NCI-H128 (cell line): ENCODE measurements around the gene FER.
"Not testable (repeated sequence)": the region's sequence is repeated elsewhere in the genome, so short reads cannot be mapped to it uniquely, and the experiment has no call there.

Experiments used
- DNase-seq: peaks from one replicate; lab custom pipeline; 2025; ENCODE audit not compliant: unreplicated experiment; lab: John Stamatoyannopoulos, UW

Gene FER

DNA sequence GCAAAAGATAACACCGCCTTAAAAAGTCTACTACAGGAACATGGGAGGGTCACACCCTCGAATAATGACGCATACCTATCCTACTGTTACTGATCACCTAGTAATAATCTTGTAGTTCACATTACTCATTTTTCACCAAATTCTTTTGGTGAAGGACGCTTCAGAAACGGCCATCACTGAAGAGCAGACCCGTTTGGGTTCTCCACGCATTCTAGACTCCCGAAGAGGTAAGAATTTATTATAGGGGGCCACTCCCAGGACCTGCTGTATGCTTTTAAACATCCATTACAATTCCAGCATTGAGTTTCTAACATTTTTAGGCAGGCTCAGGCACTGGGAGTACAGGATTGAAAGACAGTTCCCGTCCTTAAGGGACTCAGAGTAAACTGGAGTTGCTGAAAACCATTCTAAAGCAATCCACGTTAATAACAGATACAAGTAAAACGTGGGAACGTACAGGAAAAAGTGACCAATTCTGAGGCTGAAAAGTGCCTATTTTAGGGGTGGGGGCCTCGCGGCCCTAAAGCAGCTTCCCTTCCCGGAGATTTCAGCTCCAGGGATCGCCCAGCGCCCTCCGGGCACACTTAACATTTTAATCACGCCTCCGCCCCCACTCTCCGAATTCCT, at the start of gene FER:
Gene FER, plus strand, starts transcription at position 124 of the 627 bp plus-strand sequence. CDS start 50,286 bp downstream, outside the sequence.
- DNase-seq, result no peak

DNA sequence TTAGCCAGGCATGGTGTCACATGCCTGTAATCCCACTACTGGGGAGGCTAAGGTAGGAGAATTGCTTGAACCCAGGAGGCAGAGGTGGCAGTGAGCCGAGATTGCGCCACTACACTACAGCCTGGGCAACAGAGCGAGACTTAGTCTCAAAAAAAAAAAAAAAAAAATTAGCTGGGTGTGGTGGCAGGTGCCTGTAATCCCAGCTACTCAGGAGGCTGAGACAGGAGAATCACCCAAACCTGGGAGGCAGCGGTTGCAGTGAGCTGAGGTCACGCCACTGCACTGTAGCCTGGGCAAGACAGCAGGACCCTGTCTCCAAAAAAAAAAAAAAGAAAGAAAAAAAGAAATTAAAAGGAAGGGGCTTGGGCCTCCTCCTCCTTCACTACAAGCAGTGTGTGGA, 47.3 kb upstream of the FER start:
- not testable (repeated sequence) for DNase-seq

DNA sequence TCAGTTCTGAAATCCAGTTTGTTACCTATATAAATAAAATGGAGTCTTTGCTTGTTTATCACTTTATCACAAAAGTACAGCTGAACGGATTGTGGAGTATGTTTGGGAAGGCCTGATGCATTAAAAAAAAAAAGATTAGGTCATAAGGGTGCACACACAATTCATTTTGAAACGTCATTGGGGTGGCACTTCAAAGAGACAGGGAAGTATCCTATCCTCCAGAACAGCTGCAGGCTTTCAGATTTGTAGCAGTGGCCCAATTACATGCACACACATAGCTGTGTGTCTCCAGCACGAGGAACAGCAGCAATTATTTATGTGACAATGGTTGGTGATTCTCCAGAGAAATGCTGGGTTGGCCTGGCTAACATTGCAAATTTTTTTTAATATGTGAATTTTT, 46.8 kb upstream of the FER start:
- no peak for DNase-seq

DNA sequence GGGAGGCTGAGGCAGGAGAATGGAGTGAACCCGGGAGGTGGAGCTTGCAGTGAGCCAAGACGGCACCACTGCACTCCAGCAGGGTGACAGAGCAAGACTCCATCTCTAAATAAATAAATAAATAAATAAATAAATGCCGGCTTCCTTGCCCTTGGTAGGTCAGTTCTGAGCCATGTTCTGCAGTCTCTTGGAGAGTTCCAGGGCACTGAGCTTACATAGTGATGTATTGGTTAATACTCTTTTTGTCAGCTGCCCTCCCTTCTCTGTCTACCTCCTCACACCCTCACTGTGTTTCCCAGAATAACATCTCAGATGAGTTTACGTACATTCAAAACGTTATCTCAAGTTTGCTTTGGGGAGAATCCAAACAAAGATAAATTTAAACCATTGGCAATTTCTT, 45.2 kb upstream of the FER start:
- no peak for DNase-seq

DNA sequence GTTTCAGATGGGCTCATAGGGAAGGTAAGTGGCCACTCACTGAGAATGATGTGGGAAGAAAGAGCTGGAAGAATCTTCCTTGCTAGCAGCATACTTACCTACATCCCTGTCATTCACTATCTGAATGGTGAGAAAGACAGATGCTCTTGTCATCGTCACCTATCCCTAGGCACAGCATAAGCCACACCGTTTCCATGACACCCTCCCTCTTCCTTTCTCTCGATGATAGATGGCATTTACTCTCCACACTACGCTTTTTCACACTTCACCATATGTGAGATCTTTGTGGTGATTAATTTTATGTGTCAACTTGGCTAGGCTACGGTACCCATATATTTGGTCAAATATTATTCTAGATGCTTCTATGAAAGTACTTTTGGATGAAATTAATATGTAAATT, 44.4 kb upstream of the FER start:
- DNase-seq, result no peak

DNA sequence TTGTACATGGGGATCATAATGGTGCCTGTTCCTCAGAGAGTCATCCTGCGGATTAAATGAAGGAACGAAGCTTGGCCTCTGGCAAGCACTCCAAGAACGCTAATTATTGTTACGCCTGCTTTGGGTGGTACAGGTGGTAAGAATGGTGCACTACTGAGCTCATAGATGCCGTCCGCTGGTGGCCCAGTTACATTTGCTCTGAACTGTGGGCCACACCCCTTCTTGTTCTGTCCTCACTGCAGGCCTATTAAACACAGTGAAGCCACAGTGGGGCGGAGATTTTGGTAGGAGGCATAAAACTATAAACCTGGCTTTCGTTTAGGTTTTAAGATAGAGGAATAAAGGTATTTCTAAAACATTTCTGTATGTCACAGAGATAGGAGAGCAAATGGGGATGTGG, 40.6 kb upstream of the FER start:
- no peak for DNase-seq

DNA sequence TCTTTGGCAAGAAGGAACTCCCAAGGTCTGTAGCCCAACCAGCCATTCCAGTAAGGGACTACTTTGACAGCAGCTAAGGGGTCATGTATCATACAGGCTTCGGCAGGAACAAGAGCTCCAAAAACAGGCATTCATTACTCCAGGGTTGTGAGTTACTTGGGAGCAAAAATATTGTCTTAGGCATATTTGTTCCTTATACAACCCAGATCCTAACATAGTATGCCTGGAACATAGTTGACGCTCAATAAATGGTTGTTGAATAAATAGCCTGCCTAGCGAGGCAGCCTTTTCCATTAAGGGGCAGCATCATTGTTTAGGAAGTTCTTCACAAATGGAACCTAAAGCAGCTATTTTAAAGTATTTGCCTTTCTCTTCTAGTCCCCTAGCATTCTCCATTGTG, 35.8 kb upstream of the FER start:
- no peak for DNase-seq

DNA sequence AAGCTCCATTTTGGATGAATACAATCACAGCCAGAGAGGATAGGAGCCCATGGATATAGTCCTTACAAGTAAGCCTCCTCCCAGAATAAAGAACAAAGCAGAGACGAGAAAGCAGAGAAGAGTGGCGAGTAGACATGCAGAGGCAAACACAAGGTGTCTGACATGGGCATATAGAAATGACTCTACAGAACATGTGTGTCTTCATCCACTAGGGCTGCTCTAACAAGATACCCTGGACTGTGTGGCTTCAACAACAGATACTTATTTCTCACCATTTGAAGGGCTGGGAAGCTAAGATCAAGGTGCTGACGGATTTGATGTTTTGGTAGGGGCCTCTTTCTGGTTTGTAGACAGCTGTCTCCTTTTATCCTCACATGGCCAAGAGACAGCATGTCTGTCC, 32.3 kb upstream of the FER start:
- no peak for DNase-seq

DNA sequence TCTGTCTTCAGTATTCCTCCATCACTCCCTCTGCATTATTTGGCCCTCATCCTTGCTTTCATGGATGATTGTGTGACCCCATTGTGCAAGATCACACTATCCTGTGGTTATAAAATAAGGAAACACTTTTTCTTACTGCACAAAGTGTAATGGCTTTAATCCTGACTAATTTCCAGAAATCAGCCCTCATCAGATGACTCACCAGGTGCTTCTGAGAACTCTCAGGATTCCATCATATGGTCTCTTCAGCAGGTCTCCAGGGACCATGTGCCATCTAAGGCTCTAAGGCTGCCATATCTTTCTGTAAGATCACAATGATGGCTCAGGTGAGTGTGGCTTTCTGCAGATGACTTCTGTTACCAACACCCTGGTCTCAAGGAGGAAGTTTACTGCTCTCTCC, 27.3 kb upstream of the FER start:
- DNase-seq, result no peak

DNA sequence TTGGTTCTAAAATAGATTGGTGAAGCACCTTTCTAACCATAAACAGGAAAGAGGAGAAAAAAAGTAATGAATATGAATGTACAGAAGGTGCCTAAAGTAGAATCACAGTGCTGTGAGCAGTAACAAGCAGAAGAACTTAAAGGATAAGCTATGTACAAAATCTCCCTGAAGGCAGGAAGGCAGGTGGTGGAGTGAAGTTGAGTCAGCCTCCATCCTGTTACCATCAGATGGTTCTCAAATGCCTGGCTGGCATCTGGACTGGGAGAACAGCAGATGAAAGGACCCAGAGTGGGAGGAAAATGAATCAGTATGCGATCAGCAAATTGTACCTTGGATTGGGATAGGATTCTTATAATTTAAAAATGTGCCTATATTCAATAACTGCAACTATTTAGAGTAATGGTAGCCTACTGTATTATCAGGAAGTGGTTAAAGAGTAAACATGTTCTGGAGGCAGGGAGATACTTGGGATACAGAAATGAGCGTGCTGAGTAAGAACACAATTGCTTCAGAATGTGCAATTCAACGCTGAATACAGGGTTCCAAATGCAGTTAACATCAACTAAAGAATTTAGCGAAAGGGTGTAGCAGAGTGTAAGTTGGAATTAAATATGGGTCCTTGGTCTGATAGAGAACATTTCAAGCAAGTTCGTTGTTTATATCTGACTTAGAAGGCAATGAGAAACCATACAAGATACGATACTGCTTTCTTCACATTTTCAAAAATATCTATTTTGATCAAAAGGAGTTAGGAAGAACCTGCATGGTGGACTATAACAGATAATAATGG, 21.1 kb upstream of the FER start:
- DNase-seq, result no peak

DNA sequence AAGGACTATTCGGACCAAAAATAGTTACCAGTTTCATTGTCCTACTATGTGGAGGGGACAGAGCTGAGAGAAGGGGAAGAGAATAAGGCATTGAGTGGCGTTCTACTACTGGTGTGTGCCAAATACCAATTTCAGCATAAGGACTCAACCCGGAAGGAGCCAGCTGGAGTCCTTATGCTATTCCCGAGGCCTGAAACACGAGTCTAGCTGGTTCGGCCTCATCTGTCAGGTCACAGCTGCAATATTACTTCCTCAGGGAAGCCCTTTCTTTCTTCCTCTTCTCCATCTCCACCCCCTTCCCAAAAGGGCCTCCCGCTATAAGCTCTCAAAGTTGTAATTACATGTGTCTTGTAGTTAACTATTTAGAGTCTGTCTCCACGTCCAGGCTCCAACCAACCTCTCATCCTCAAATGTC, 20.5 kb upstream of the FER start:
- DNase-seq, result no peak

DNA sequence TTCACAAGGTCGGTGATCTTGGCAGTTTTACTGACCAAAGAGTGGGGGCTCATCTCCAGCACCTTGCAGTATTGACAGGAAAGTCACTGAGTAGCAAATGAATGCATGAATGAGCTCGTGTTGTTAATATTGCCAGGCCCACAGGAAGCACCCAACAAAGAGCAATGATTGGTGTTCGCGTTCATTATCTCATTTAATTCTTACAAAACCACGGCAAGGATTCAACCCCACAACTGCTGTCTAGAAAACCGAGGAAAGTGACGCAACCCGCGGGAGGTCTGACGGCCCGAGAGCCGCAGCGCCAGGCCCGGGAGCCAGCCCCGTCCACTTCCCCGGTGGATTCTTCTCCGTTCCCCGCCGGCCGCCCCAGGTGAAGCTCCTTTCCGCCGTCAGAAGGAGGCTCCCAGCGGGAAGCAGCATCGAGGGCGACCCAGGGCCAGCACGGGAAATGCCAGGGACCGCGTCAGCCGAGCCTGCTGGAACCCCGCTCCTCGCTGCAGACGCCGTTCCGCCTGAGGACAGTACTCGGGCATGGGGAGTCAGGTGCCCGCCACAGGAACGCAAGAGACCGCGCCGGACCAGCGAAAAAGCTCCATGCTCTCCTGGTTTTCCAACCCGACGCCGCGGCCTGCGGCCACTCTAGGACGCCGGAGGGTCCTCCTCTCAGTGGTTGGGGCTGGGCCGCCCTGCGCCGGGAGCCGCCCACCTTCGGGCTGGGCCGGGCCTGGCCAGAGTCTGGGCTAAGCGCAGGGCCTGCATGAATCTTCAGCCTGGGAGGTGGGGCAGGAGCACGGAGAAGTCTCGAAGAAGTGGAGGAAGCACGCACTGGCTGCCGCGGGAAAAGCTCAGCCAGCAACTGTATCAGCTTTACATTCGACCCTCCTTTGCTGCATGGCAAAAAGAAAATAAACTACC, 19.8 kb upstream of the FER start:
- peak; percentile 34 for DNase-seq

DNA sequence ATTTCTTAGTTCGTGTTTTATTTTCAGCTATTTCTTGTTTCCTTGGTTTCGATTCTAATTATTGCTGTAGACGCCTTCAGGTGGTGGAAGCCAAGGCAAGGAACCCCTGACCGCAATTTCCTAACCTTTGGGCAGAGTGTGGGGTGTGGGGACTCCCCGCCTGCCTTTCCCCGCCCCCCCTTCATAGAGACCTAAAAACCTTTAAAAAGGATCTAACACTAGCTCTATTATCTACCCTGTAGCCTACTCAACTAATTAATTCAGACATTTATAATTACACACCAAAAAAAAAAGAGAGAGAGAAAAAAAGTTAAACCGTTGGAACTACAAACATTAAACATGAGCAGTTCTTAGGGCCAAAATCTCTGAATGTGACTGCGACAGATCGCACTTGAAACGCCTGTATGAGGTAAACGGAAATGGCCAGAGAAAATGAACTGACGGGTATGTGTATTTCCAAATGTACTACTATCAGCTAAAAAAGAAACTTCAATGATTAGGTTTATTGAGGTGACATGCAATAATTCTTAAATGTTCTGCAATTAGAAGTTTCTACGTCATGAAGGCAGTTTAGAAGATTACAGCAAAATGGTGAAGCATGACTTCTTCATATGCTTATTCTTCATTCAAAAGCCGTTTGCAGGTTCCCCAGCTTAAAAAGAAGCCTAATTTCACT, 19.0 kb upstream of the FER start:
- DNase-seq, result no peak

DNA sequence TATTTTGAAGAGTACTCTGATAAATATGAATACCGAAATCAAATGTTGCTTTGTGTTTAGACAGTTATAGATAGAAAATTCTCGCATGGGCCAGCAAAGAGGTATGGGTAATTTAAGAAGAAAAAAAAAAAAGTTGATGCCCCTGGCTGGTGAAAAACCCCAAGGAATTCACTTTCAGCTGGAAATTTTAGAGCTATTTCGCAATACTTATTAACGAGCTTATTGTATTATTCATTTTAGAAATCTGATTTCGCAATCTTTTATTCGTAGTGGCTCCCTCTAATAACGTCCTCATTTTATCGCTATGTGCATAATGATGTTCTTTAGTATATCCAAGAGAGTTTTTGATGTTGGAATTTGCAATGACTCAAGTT, 18.5 kb upstream of the FER start:
- no peak for DNase-seq

DNA sequence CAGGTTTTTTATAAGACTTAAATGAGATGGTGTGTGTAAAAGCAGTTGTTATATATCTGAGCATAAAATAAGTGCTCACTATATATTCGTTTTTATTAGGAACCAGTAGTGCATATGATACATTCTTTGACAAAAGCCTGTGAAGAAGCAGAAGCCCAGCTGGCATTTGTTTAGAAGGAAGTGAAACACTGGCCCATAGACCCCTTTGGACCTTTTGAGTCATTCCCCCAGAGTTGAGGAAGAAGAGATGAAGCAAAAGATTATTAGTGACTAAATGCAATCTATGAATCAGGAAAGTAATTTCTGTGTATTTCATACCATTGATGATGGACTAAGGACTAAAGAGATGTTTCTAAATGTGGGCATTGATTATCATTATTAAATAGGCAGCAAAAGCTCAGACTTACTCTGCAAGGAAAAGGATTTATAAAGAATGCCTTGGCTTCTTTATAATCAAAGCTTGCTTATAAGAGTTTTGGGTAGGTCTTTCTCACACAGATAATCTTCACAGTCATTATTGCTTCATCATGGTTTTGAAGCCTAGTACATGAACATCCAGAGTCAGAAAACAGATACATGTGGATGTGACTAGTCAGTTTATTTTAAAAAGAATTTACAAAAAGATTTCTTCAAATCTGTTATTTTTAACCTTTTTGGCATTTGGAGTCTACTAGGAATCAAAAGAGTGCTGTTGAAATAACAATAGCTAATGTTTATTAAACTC, 16.9 kb upstream of the FER start:
- DNase-seq, result no peak

DNA sequence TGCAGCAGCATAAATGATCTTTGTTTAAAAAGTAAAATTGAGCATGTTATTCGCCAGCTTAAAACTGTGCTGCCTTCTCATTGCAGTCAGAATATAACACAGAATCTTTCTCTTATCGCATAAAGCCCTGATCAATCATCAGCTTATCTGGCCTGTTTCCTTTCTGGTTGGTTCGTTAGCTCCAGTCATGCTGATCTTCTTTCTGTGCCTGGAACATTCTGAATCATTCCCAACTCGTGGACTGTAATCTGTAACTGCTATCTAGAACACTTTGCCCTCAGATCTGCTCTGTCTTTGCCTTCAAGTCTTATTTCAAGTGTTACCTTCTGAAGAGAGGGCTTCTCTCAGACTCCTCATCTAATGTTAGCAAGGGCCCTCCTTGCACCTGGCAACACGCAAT, 11.9 kb upstream of the FER start:
- no peak for DNase-seq

DNA sequence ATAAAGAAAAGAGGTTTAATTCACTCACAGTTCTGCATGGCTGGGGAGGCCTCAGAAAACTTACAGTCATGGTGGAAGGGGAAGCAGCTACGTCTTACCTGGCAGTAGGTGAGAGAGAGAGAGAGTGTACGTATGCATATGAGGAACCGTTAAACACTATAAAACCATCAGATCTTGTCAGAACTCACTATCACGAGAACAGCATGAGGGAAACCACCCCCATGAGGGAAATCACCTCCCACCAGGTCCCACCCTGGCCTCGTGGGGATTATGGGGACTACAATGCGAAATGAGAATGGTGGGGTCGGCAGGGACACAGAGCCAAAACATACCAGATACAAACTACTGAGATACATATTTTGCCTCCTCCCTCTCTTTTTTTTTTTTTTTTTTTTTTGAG, 10.8 kb upstream of the FER start:
- no peak for DNase-seq

DNA sequence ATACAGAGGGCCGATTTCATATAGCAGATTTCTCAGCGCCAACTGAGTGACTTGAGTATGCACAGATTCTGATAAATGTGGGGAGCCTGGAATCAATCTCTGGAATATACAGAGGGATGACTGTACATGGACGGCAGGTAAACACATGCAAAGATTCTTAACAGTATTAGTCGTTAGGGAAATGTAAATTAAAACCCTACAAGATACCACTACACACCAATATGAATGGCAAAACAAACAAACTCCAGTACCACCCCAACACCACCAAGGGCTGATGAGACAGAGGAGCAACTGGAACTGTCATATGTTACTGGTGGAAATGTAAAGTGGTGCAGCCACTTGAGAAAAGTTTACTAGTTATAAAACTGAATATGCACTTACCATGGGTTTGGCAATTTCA, 8.3 kb upstream of the FER start:
- DNase-seq, result no peak

DNA sequence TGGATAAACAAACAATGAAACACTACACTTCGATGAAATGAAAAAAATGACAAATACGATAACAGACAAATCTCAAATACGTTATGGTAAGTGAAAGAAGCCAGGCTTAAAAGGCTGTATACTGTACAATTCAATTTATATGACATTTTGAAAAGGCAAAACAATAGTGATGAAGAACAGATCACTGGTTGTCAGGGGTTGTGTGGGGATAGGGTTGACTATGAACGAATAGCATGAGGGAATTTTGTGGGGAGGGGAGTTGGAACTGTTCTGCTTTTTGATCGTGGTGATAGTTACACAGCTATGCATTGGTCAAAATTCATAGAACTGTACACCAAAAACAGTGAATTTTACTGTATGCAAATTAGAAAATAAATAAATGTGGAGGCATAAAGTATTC, 7.8 kb upstream of the FER start:
- DNase-seq, result no peak

DNA sequence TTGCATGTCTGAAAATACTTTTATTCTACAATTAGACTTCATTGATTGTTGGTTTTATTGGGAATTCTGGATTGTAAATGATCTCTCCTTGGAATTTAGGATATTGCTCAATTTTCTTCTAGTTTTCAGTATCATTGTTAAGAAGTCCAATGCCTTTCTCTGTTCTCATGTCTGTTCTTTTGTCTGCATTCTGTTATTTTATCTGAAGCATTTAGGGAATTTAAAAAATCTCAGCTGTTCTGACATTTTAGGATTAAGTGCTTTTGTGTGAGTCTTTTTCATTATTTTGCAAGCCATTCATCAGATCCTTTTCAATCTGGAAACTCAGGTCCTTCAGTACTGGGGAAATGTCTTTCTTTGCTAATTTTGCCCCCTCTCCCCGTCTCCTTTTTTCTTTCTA, 4.4 kb upstream of the FER start:
- DNase-seq, result no peak

DNA sequence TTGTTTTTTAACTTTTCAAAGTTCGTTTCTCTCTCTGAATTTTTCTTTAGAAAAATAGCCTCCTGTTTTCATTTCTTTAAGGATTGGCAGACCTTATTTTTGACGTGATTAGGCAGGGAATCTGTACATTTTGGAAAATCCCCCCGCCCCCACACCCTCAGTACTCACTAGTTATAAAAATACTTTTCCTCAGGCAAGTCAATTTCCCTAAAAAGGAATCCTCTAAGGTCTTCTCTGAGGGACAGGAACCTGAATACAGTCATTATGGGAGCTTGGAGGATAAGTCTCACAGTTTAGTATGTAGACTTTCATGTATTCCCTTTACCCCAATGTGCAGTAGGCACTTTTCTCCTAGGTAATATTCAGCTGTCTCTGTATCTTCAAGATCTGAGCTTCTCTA, 3.9 kb upstream of the FER start:
- DNase-seq, result no peak
